CD14-positive monocyte (primary cell): Measurements from ENCODE around the gene ANKRD12. TPM values are rescaled to one million over a fixed set of nuclear protein-coding genes. Genes with fewer than 3 reads are reported as not detected.

Experiments used
- DNase-seq, 3 donors: peaks; one replicate each; pipeline ENCODE4 v3.0.0-alpha.2; 2011 to 2022
- H2AFZ ChIP-seq: 2 replicates; pipeline ENCODE4 v1.6.0; 2012; ENCODE audit warnings: mild to moderate bottlenecking, low read depth, low read length, inconsistent platforms; ENCODE audit not compliant: insufficient read depth, poor library complexity, severe bottlenecking
- H3K27ac ChIP-seq, 2 donors: 1 replicate in 1 of 2; 2 replicates in 1 of 2; pipeline ENCODE4 v1.5.1; 2012 to 2013; ENCODE audit warnings: low read length in 2 of 2, control low read depth in 1 of 2, inconsistent platforms in 1 of 2, low read depth in 1 of 2, mild to moderate bottlenecking in 1 of 2
- H3K27me3 ChIP-seq, 2 donors: one replicate each; pipeline versions ENCODE4 v1.6.0 to v1.6.1; 2011 to 2013; ENCODE audit warnings: low read length in 2 of 2; ENCODE audit not compliant: control insufficient read depth in 2 of 2, insufficient read depth in 2 of 2
- H3K36me3 ChIP-seq, 2 donors: replicated peaks in 1 of 2; 1 replicate in 1 of 2; 2 replicates in 1 of 2; pipeline versions ENCODE4 v1.5.1 to v1.6.1; 2012 to 2013; ENCODE audit warnings: low read length in 2 of 2, control low read depth in 1 of 2, inconsistent platforms in 1 of 2, mild to moderate bottlenecking in 1 of 2; ENCODE audit not compliant: insufficient read depth in 2 of 2, control insufficient read depth in 1 of 2
- H3K4me1 ChIP-seq, 2 donors: 1 replicate in 1 of 2; 2 replicates in 1 of 2; pipeline versions ENCODE4 v1.5.1 to v1.6.1; 2012 to 2013; ENCODE audit warnings: low read length in 2 of 2, control low read depth in 1 of 2, inconsistent platforms in 1 of 2, mild to moderate bottlenecking in 1 of 2, moderate library complexity in 1 of 2; ENCODE audit not compliant: insufficient read depth in 2 of 2, control insufficient read depth in 1 of 2
- H3K4me2 ChIP-seq: replicated peaks from 2 replicates; pipeline ENCODE3; 2012; ENCODE audit warnings: low read length, moderate library complexity, mild to moderate bottlenecking; ENCODE audit not compliant: poor library complexity, severe bottlenecking; ENCODE audit errors: extremely low read depth
- H3K4me3 ChIP-seq, 3 experiments: fragments of 200-600 bp in 1 of 3; sonication (generic) in 1 of 3; replicated peaks in 1 of 3; 1 replicate in 2 of 3; 2 replicates in 1 of 3; pipeline ENCODE4 v1.5.1; 2011 to 2013; ENCODE audit warnings: low read length in 3 of 3, mild to moderate bottlenecking in 3 of 3, control low read depth in 2 of 3, low read depth in 2 of 3, inconsistent platforms in 1 of 3, moderate library complexity in 1 of 3
- H3K79me2 ChIP-seq: 2 replicates; pipeline ENCODE4 v1.6.0; 2012; ENCODE audit warnings: mild to moderate bottlenecking, control low read depth, inconsistent platforms, low read length, moderate library complexity; ENCODE audit not compliant: insufficient read depth
- H3K9ac ChIP-seq: 2 replicates; pipeline ENCODE4 v1.6.0; 2017; ENCODE audit warnings: low read length, mild to moderate bottlenecking; ENCODE audit not compliant: insufficient read depth, poor library complexity, severe bottlenecking
- H3K9me3 ChIP-seq, 2 donors: replicated peaks in 1 of 2; 1 replicate in 1 of 2; 2 replicates in 1 of 2; pipeline versions ENCODE4 v1.5.1 to v1.6.1; 2012 to 2013; ENCODE audit warnings: low read length in 2 of 2, control low read depth in 1 of 2; ENCODE audit not compliant: control insufficient read depth in 1 of 2, insufficient read depth in 1 of 2
- H4K20me1 ChIP-seq: 2 replicates; pipeline ENCODE4 v1.6.0; 2012; ENCODE audit warnings: mild to moderate bottlenecking, low read length, control low read depth, moderate library complexity; ENCODE audit not compliant: insufficient read depth
- H3K27ac Mint-ChIP-seq, 7 donors: one replicate each; pipeline ENCODE4 v1.8.0; 2020; ENCODE audit warnings: mild to moderate bottlenecking in 7 of 7, mixed read lengths in 7 of 7, moderate library complexity in 6 of 7, inconsistent platforms in 2 of 7
- H3K27me3 Mint-ChIP-seq, 3 donors: one replicate each; pipeline ENCODE4 v1.8.0; 2021 to 2022; ENCODE audit warnings: low read depth in 3 of 3, mild to moderate bottlenecking in 3 of 3, mixed read lengths in 3 of 3, moderate library complexity in 3 of 3, inconsistent platforms in 1 of 3
- H3K36me3 Mint-ChIP-seq, 2 donors: one replicate each; pipeline ENCODE4 v1.8.0; 2020; ENCODE audit warnings: mixed read lengths in 2 of 2, inconsistent platforms in 1 of 2, mild to moderate bottlenecking in 1 of 2
- H3K4me1 Mint-ChIP-seq: one replicate; pipeline ENCODE4 v1.8.0; 2020; ENCODE audit warnings: mild to moderate bottlenecking, mixed read lengths
- H3K4me3 Mint-ChIP-seq, 2 donors: one replicate each; pipeline ENCODE4 v1.8.0; 2020; ENCODE audit warnings: mild to moderate bottlenecking in 2 of 2, mixed read lengths in 2 of 2, moderate library complexity in 1 of 2
- H3K9me3 Mint-ChIP-seq, 7 donors: one replicate each; pipeline ENCODE4 v1.8.0; 2020 to 2022; ENCODE audit warnings: mixed read lengths in 7 of 7, mild to moderate bottlenecking in 6 of 7, moderate library complexity in 6 of 7, inconsistent platforms in 2 of 7
- CTCF ChIP-seq: fragments of 200-600 bp; IDR thresholded peaks from one replicate; pipeline ENCODE4 v1.8.0; 2022; ENCODE audit warnings: antibody characterized with exemption, mild to moderate bottlenecking
- WGBS: methylation state at CpG from one replicate; pipeline ENCODE4 v1.1.5; 2013; ENCODE audit warnings: missing lambda C conversion rate; ENCODE audit not compliant: insufficient coverage; 5-methylcytosine and 5-hydroxymethylcytosine counted together
- intact Hi-C, 2 donors: fragments of 100-400 bp; cut with micrococcal nuclease; formaldehyde crosslinking; loops; one replicate each; pipeline versions ENCODE4 v1.15.0 to v1.15.1; 2023
- polyA plus RNA-seq, 3 donors: library from polyadenylated mRNA; depleted of rRNA in 1 of 3; unstranded in 2 of 3; stranded (reverse) in 1 of 3; fragments of 300-500 nt in 2 of 3; fragments of >200 nt in 1 of 3; fragmentation: Illumina TruSeq in 2 of 3; gene quantifications; 1 replicate in 2 of 3; 2 replicates in 1 of 3; pipeline ENCODE4 v1.2.3, GENCODE V29; 2012 to 2021

The ANKRD12 gene
- polyA plus RNA-seq, 3 donors = 9.3 to 15.5 (median 15.4) TPM

DNA sequence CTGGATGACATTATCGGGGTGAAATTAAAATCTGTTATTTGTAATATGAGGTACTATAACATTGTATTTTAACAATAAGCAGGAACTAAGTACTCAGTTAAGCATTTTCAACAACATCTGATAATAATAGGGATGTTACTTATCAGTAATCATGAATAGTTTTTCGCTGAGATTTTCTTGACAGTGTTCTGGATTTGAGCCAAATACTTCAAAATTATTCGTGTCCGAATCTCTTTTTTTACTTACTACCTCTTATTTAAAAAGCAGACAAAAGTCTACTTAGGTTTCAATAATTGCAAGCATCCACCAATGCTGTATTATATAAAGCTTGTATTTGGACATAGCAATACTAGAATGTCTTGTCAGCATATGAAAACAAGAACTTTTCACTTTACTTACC, 6.4 kb upstream of the ANKRD12 start:
- Histone ChIP-seq H3K27me3 (no peaks in the 10 kb centered on the region), H3K4me2 (no peak overlapping the region), H3K9me3 (no peaks in the 10 kb centered on the region), H3K4me3 (no peak overlapping the region), H3K9ac (no peak overlapping the region), H3K36me3 (peaks cover 84 to 96% of the 10 kb centered on the region in 2 donors), H3K4me1 (peaks cover 2 to 3% of the 10 kb centered on the region in 2 donors), H2AFZ (no peak overlapping the region), H3K79me2 (peaks cover 70% of the 10 kb centered on the region), H4K20me1 (peaks cover 43% of the 10 kb centered on the region), H3K27ac (no peak overlapping the region)
- WGBS = no CpG with 5 or more reads among the region's 4 CpGs
- TF ChIP-seq CTCF = no peak
- Mint-ChIP-seq H3K4me3 (no peak overlapping the region), H3K27ac (no peak overlapping the region), H3K4me1 (peaks cover 3% of the 10 kb centered on the region), H3K36me3 (peaks cover 70 to 77% of the 10 kb centered on the region in 2 donors), H3K27me3 (no peaks in the 10 kb centered on the region), H3K9me3 (no peaks in the 10 kb centered on the region)
- no peak for DNase-seq
- intact Hi-C loops = no loop called here

- intact Hi-C loops = no loop called here
- H3K4me2 ChIP-seq = no peak overlapping the region
- Mint-ChIP-seq H3K27me3 (no peaks in the 10 kb centered on the region), H3K4me1 (peaks cover 9% of the 10 kb centered on the region), H3K27ac (peak overlapping the region in 1 of 7 donors; percentile 60), H3K9me3 (no peaks in the 10 kb centered on the region), H3K36me3 (peaks cover 63 to 71% of the 10 kb centered on the region in 2 donors), H3K4me3 (no peak overlapping the region)
- peaks cover 80 to 90% of the 10 kb centered on the region in 2 donors for H3K36me3 ChIP-seq
- DNase-seq = no peak
- H3K79me2 ChIP-seq = peaks cover 64% of the 10 kb centered on the region
- peaks cover 37% of the 10 kb centered on the region for H4K20me1 ChIP-seq
- no peak overlapping the region for H3K9ac ChIP-seq
- H3K27ac ChIP-seq = peak overlapping the region in 1 of 2 donors; percentile 26
- H3K27me3 ChIP-seq = no peaks in the 10 kb centered on the region
- no CpG with 5 or more reads among the region's 2 CpGs for WGBS
- no peak for TF ChIP-seq CTCF
- H3K9me3 ChIP-seq = no peaks in the 10 kb centered on the region
- no peak overlapping the region for H2AFZ ChIP-seq
- peaks cover 9% of the 10 kb centered on the region in 2 donors for H3K4me1 ChIP-seq
- no peak overlapping the region for H3K4me3 ChIP-seq
Observed at GRCh38 chr18:9130806-9131205, 5.8 kb upstream of the ANKRD12 start.
